ENCODE results near the gene WDR76. TPM values are rescaled to one million over a fixed set of nuclear protein-coding genes. Genes with fewer than 3 reads are reported as not detected.
"Not testable (repeated sequence)": the region's sequence is repeated elsewhere in the genome, so short reads cannot be mapped to it uniquely, and the experiment has no call there.

The WDR76 gene
- total RNA-seq, 2 donors from 2014 or later: 1.7 to 3.7 TPM

- DNase-seq (ENCODE audit: low spot score): no peak
- Histone ChIP-seq H3K27ac (no peak overlapping the region), H3K4me1 (no peaks in the 10 kb centered on the region), H3K4me3 (no peak overlapping the region), H3K9me3 (no peaks in the 10 kb centered on the region), H3K36me3 (no peaks in the 10 kb centered on the region), H3K27me3 (no peaks in the 10 kb centered on the region)
- TF ChIP-seq, protein P1, sequence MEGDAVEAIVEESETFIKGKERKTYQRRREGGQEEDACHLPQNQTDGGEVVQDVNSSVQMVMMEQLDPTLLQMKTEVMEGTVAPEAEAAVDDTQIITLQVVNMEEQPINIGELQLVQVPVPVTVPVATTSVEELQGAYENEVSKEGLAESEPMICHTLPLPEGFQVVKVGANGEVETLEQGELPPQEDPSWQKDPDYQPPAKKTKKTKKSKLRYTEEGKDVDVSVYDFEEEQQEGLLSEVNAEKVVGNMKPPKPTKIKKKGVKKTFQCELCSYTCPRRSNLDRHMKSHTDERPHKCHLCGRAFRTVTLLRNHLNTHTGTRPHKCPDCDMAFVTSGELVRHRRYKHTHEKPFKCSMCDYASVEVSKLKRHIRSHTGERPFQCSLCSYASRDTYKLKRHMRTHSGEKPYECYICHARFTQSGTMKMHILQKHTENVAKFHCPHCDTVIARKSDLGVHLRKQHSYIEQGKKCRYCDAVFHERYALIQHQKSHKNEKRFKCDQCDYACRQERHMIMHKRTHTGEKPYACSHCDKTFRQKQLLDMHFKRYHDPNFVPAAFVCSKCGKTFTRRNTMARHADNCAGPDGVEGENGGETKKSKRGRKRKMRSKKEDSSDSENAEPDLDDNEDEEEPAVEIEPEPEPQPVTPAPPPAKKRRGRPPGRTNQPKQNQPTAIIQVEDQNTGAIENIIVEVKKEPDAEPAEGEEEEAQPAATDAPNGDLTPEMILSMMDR (IDR thresholded peaks at IDR 0.05): no peak
These were observed 25.8 kb downstream of the WDR76 start for GRCh38 chr15:43852607-43853006.

GRCh38 chr15:43854801-43855200 lies 28.0 kb downstream of the WDR76 start:
- H3K4me1 ChIP-seq: no peaks in the 10 kb centered on the region
- no peaks in the 10 kb centered on the region for H3K27me3 ChIP-seq
- DNase-seq (ENCODE audit: low spot score): no peak
- no peak overlapping the region for H3K4me3 ChIP-seq
- no peaks in the 10 kb centered on the region for H3K36me3 ChIP-seq
- no peaks in the 10 kb centered on the region for H3K9me3 ChIP-seq
- H3K27ac ChIP-seq: no peak overlapping the region
- TF ChIP-seq, protein P1 (IDR thresholded peaks at IDR 0.05): no peak

GRCh38 chr15:43859546-43859945 lies 32.7 kb downstream of the WDR76 start:
- Histone ChIP-seq H3K27me3 (no peaks in the 10 kb centered on the region), H3K27ac (no peak overlapping the region), H3K4me1 (no peaks in the 10 kb centered on the region), H3K9me3 (no peaks in the 10 kb centered on the region), H3K36me3 (no peaks in the 10 kb centered on the region), H3K4me3 (no peak overlapping the region)
- DNase-seq (ENCODE audit: low spot score): no peak
- TF ChIP-seq, protein P1 (IDR thresholded peaks at IDR 0.05): no peak

GRCh38 chr15:43866636-43867035 lies 39.8 kb downstream of the WDR76 start:
- DNase-seq (ENCODE audit: low spot score); H3K27ac ChIP-seq; H3K27me3 ChIP-seq; H3K9me3 ChIP-seq; H3K4me1 ChIP-seq; H3K36me3 ChIP-seq; H3K4me3 ChIP-seq: not testable (repeated sequence)

- Histone ChIP-seq H3K4me1 (no peaks in the 10 kb centered on the region), H3K9me3 (no peaks in the 10 kb centered on the region), H3K27me3 (no peaks in the 10 kb centered on the region), H3K27ac (no peak overlapping the region), H3K4me3 (no peak overlapping the region), H3K36me3 (peaks cover 8% of the 10 kb centered on the region)
- TF ChIP-seq, protein P1 (IDR thresholded peaks at IDR 0.05): no peak
- no peak for DNase-seq (ENCODE audit: low spot score)
These were observed 40.3 kb downstream of the WDR76 start for GRCh38 chr15:43867096-43867495.

- Histone ChIP-seq H3K27me3 (no peaks in the 10 kb centered on the region), H3K27ac (no peak overlapping the region), H3K4me3 (no peak overlapping the region), H3K36me3 (peaks cover 8% of the 10 kb centered on the region), H3K9me3 (no peaks in the 10 kb centered on the region), H3K4me1 (no peaks in the 10 kb centered on the region)
- TF ChIP-seq, protein P1 (IDR thresholded peaks at IDR 0.05): no peak
- no peak for DNase-seq (ENCODE audit: low spot score)
These were observed 41.6 kb downstream of the WDR76 start for GRCh38 chr15:43868406-43868805.
